ENCODE data around the gene GOLGA2. TPM values are rescaled to one million over a fixed set of nuclear protein-coding genes. Genes with fewer than 3 reads are reported as not detected.
A peak's percentile ranks its signal among the peaks of the same experiment; 100 is the strongest.

The GOLGA2 gene
- total and polyA plus RNA-seq, 7 experiments from 2014 or later: 6.0 to 76.6 (median 58.1) TPM

- intact Hi-C loops (cut with micrococcal nuclease): no loop called here
- Histone ChIP-seq H3K27me3 (ENCODE audit: control insufficient read depth in 2 of 2, insufficient read depth in 2 of 2, low read length in 2 of 2) (no peaks in the 10 kb centered on the region), H3K4me3 (ENCODE audit: low read length) (no peak overlapping the region), H3K36me3 (ENCODE audit: control insufficient read depth in 2 of 3, insufficient read depth in 3 of 3, low read length in 3 of 3) (no peaks in the 10 kb centered on the region), H3K9me3 (ENCODE audit: control insufficient read depth in 2 of 3, low read length in 3 of 3) (no peaks in the 10 kb centered on the region), H3K27ac (ENCODE audit: low read depth, low read length) (no peak overlapping the region), H3K4me1 (ENCODE audit: control insufficient read depth in 2 of 2, insufficient read depth in 2 of 2, low read length in 2 of 2) (peaks cover 7% of the 10 kb centered on the region in 2 donors)
- no peaks in the 10 kb centered on the region for H3K9me3 Mint-ChIP-seq
- H3K36me3 Mint-ChIP-seq: no peaks in the 10 kb centered on the region
- no peak overlapping the region for H3K4me3 Mint-ChIP-seq
- H3K4me1 Mint-ChIP-seq: peaks cover 11 to 27% (median 18%) of the 10 kb centered on the region in 7 donors
- no peak for ATAC-seq
- CTCF ChIA-PET: no interaction called here
- peaks cover 18 to 38% (median 22%) of the 10 kb centered on the region in 5 donors for H3K27me3 Mint-ChIP-seq
- DNase-seq: no peak
- POLR2A ChIA-PET: interaction anchor here (1.1 kb wide), 1 partner anchor 30 kb away, joined by 3 read pairs; the partner anchor contains the start of genes GOLGA2 and SWI5
- H3K27ac Mint-ChIP-seq: no peak overlapping the region
Observed at GRCh38 chr9:128246471-128246870, 29.3 kb downstream of the GOLGA2 start.

- ChIA-PET CTCF (interaction anchor here (0.6 to 0.7 kb wide), 2 partner anchors 51 to 70 kb away, joined by 3 to 4 read pairs; no protein-coding TSS in a partner anchor), POLR2A (interaction anchor here (0.6 kb wide), 1 partner anchor 37 kb away, joined by 3 read pairs; no protein-coding TSS in a partner anchor)
- intact Hi-C loops (cut with micrococcal nuclease): no loop called here
- DNase-seq (no peak), ATAC-seq (no peak)
- H3K4me1 ChIP-seq (ENCODE audit: control insufficient read depth in 2 of 2, insufficient read depth in 2 of 2, low read length in 2 of 2): no peaks in the 10 kb centered on the region
- Mint-ChIP-seq H3K9me3 (no peaks in the 10 kb centered on the region), H3K4me3 (peak overlapping the region in 1 of 10 donors; percentile 51), H3K36me3 (no peaks in the 10 kb centered on the region), H3K27ac (no peak overlapping the region), H3K27me3 (peaks cover 20 to 34% (median 27%) of the 10 kb centered on the region in 5 donors), H3K4me1 (peaks cover 6 to 21% (median 14%) of the 10 kb centered on the region in 7 donors)
- H3K27ac ChIP-seq (ENCODE audit: low read depth, low read length): no peak overlapping the region
- no peaks in the 10 kb centered on the region for H3K27me3 ChIP-seq (ENCODE audit: control insufficient read depth in 2 of 2, insufficient read depth in 2 of 2, low read length in 2 of 2)
- H3K36me3 ChIP-seq (ENCODE audit: control insufficient read depth in 2 of 3, insufficient read depth in 3 of 3, low read length in 3 of 3): no peaks in the 10 kb centered on the region
- no peaks in the 10 kb centered on the region for H3K9me3 ChIP-seq (ENCODE audit: control insufficient read depth in 2 of 3, low read length in 3 of 3)
- no peak overlapping the region for H3K4me3 ChIP-seq (ENCODE audit: low read length)
Observed at GRCh38 chr9:128245421-128246151, 30.2 kb downstream of the GOLGA2 start.

GRCh38 chr9:128244837-128245231 is 31.0 kb downstream of the GOLGA2 start:
- H3K36me3 Mint-ChIP-seq: no peaks in the 10 kb centered on the region
- H3K27me3 Mint-ChIP-seq: peaks cover 20 to 32% (median 30%) of the 10 kb centered on the region in 5 donors
- H3K27ac ChIP-seq (ENCODE audit: low read depth, low read length): no peak overlapping the region
- POLR2A ChIA-PET: interaction anchor here (0.6 kb wide), 1 partner anchor 37 kb away, joined by 3 read pairs; no protein-coding TSS in a partner anchor
- CTCF ChIA-PET: interaction anchor here (0.6 kb wide), 1 partner anchor 50 kb away, joined by 3 read pairs; no protein-coding TSS in a partner anchor
- H3K4me3 Mint-ChIP-seq: no peak overlapping the region
- no peak overlapping the region for H3K27ac Mint-ChIP-seq
- H3K4me3 ChIP-seq (ENCODE audit: low read length): no peak overlapping the region
- no peaks in the 10 kb centered on the region for H3K27me3 ChIP-seq (ENCODE audit: control insufficient read depth in 2 of 2, insufficient read depth in 2 of 2, low read length in 2 of 2)
- H3K4me1 ChIP-seq (ENCODE audit: control insufficient read depth in 2 of 2, insufficient read depth in 2 of 2, low read length in 2 of 2): no peaks in the 10 kb centered on the region
- intact Hi-C loops (cut with micrococcal nuclease): no loop called here
- H3K36me3 ChIP-seq (ENCODE audit: control insufficient read depth in 2 of 3, insufficient read depth in 3 of 3, low read length in 3 of 3): no peaks in the 10 kb centered on the region
- no peaks in the 10 kb centered on the region for H3K9me3 Mint-ChIP-seq
- peaks cover 5 to 18% (median 13%) of the 10 kb centered on the region in 7 donors for H3K4me1 Mint-ChIP-seq
- ATAC-seq (peak; percentile 41), DNase-seq (no peak)
- H3K9me3 ChIP-seq (ENCODE audit: control insufficient read depth in 2 of 3, low read length in 3 of 3): no peaks in the 10 kb centered on the region

GRCh38 chr9:128244091-128244836 is 31.5 kb downstream of the GOLGA2 start:
- ATAC-seq (peak; percentile 6), DNase-seq (no peak)
- Mint-ChIP-seq H3K27me3 (peaks cover 20 to 30% (median 27%) of the 10 kb centered on the region in 5 donors), H3K36me3 (no peaks in the 10 kb centered on the region), H3K9me3 (no peaks in the 10 kb centered on the region), H3K4me3 (peak overlapping the region in 1 of 10 donors; percentile 30), H3K4me1 (peaks cover 0 to 14% (median 8%) of the 10 kb centered on the region in 7 donors), H3K27ac (no peak overlapping the region)
- H3K9me3 ChIP-seq (ENCODE audit: control insufficient read depth in 2 of 3, low read length in 3 of 3): no peaks in the 10 kb centered on the region
- no peak overlapping the region for H3K27ac ChIP-seq (ENCODE audit: low read depth, low read length)
- no peaks in the 10 kb centered on the region for H3K27me3 ChIP-seq (ENCODE audit: control insufficient read depth in 2 of 2, insufficient read depth in 2 of 2, low read length in 2 of 2)
- H3K4me3 ChIP-seq (ENCODE audit: low read length): no peak overlapping the region
- POLR2A ChIA-PET: no interaction called here
- no peaks in the 10 kb centered on the region for H3K4me1 ChIP-seq (ENCODE audit: control insufficient read depth in 2 of 2, insufficient read depth in 2 of 2, low read length in 2 of 2)
- CTCF ChIA-PET: interaction anchor here (0.7 kb wide), 1 partner anchor 118 kb away, joined by 3 read pairs; no protein-coding TSS in a partner anchor
- intact Hi-C loops (cut with micrococcal nuclease): no loop called here
- no peaks in the 10 kb centered on the region for H3K36me3 ChIP-seq (ENCODE audit: control insufficient read depth in 2 of 3, insufficient read depth in 3 of 3, low read length in 3 of 3)

- H3K27me3 Mint-ChIP-seq: peaks cover 20 to 30% (median 25%) of the 10 kb centered on the region in 5 donors
- H3K4me3 Mint-ChIP-seq: no peak overlapping the region
- no peaks in the 10 kb centered on the region for H3K9me3 Mint-ChIP-seq
- Histone ChIP-seq H3K9me3 (ENCODE audit: control insufficient read depth in 2 of 3, low read length in 3 of 3) (no peaks in the 10 kb centered on the region), H3K4me1 (ENCODE audit: control insufficient read depth in 2 of 2, insufficient read depth in 2 of 2, low read length in 2 of 2) (no peaks in the 10 kb centered on the region), H3K27me3 (ENCODE audit: control insufficient read depth in 2 of 2, insufficient read depth in 2 of 2, low read length in 2 of 2) (no peaks in the 10 kb centered on the region), H3K27ac (ENCODE audit: low read depth, low read length) (no peak overlapping the region), H3K4me3 (ENCODE audit: low read length) (no peak overlapping the region), H3K36me3 (ENCODE audit: control insufficient read depth in 2 of 3, insufficient read depth in 3 of 3, low read length in 3 of 3) (no peaks in the 10 kb centered on the region)
- ChIA-PET CTCF (interaction anchor here (0.6 to 0.7 kb wide), 2 partner anchors 119 to 637 kb away, joined by 3 read pairs; no protein-coding TSS in a partner anchor), POLR2A (no interaction called here)
- no peak for DNase-seq
- intact Hi-C loops (cut with micrococcal nuclease): no loop called here
- H3K36me3 Mint-ChIP-seq: no peaks in the 10 kb centered on the region
- ATAC-seq: no peak
- H3K27ac Mint-ChIP-seq: no peak overlapping the region
- H3K4me1 Mint-ChIP-seq: peaks cover 0 to 14% (median 8%) of the 10 kb centered on the region in 7 donors
Observed at GRCh38 chr9:128243215-128244018, 32.4 kb downstream of the GOLGA2 start.

GRCh38 chr9:128242828-128243214 is 33.0 kb downstream of the GOLGA2 start:
- POLR2A ChIA-PET: no interaction called here
- Mint-ChIP-seq H3K4me1 (peaks cover 0 to 14% (median 8%) of the 10 kb centered on the region in 7 donors), H3K27me3 (peaks cover 20 to 30% (median 25%) of the 10 kb centered on the region in 5 donors), H3K36me3 (no peaks in the 10 kb centered on the region), H3K27ac (no peak overlapping the region), H3K4me3 (no peak overlapping the region), H3K9me3 (no peaks in the 10 kb centered on the region)
- H3K27ac ChIP-seq (ENCODE audit: low read depth, low read length): no peak overlapping the region
- no peaks in the 10 kb centered on the region for H3K4me1 ChIP-seq (ENCODE audit: control insufficient read depth in 2 of 2, insufficient read depth in 2 of 2, low read length in 2 of 2)
- DNase-seq: no peak
- H3K4me3 ChIP-seq (ENCODE audit: low read length): no peak overlapping the region
- H3K36me3 ChIP-seq (ENCODE audit: control insufficient read depth in 2 of 3, insufficient read depth in 3 of 3, low read length in 3 of 3): no peaks in the 10 kb centered on the region
- H3K27me3 ChIP-seq (ENCODE audit: control insufficient read depth in 2 of 2, insufficient read depth in 2 of 2, low read length in 2 of 2): no peaks in the 10 kb centered on the region
- CTCF ChIA-PET: interaction anchor here (0.6 kb wide), 1 partner anchor 636 kb away, joined by 3 read pairs; no protein-coding TSS in a partner anchor
- intact Hi-C loops (cut with micrococcal nuclease): no loop called here
- H3K9me3 ChIP-seq (ENCODE audit: control insufficient read depth in 2 of 3, low read length in 3 of 3): no peaks in the 10 kb centered on the region
- ATAC-seq: no peak
